Karpas-422 (cell line): Measurements from ENCODE around the gene CLDND2. TPM values are rescaled to one million over a fixed set of nuclear protein-coding genes. Genes with fewer than 3 reads are reported as not detected.

Source experiments
- DNase-seq: peaks from one replicate; pipeline ENCODE4 v3.0.0-alpha.2; 2015
- H2AFZ ChIP-seq: fragments of 200-600 bp; sonication (generic); 2 replicates; pipeline ENCODE4 v1.6.1; 2014; ENCODE audit warnings: antibody characterized with exemption, low read length, mixed read lengths
- H3K27ac ChIP-seq: fragments of 200-600 bp; sonication (generic); 2 replicates; pipeline ENCODE4 v1.5.1; 2014; ENCODE audit warnings: mild to moderate bottlenecking, low read length, moderate library complexity
- H3K27me3 ChIP-seq: fragments of 200-600 bp; sonication (generic); 2 replicates; pipeline ENCODE4 v1.6.1; 2014; ENCODE audit warnings: low read length, mixed read lengths
- H3K36me3 ChIP-seq: fragments of 200-600 bp; sonication (generic); 2 replicates; pipeline ENCODE4 v1.6.1; 2014; ENCODE audit warnings: low read length, mixed read lengths; ENCODE audit not compliant: insufficient read depth
- H3K4me1 ChIP-seq: fragments of 200-600 bp; sonication (generic); 2 replicates; pipeline ENCODE4 v1.6.1; 2014; ENCODE audit warnings: mild to moderate bottlenecking, low read length, mixed read lengths
- H3K4me2 ChIP-seq: fragments of 200-600 bp; sonication (generic); 2 replicates; pipeline ENCODE4 v1.6.1; 2014; ENCODE audit warnings: low read length, low read depth, mild to moderate bottlenecking; ENCODE audit not compliant: poor library complexity, severe bottlenecking
- H3K4me3 ChIP-seq: fragments of 200-600 bp; sonication (generic); 2 replicates; pipeline ENCODE4 v1.5.1; 2014; ENCODE audit warnings: mild to moderate bottlenecking, antibody characterized with exemption, low read length, mixed read lengths
- H3K79me2 ChIP-seq: fragments of 200-600 bp; sonication (generic); 2 replicates; pipeline ENCODE4 v1.6.1; 2014; ENCODE audit warnings: mild to moderate bottlenecking, low read length, mixed read lengths
- H3K9ac ChIP-seq: fragments of 200-600 bp; sonication (generic); 2 replicates; pipeline ENCODE4 v1.6.0; 2014; ENCODE audit warnings: low read length
- H3K9me2 ChIP-seq: fragments of 200-600 bp; sonication (generic), shearing (Covaris generic); replicated peaks from 2 replicates; pipeline ENCODE4 v1.6.0; 2014; ENCODE audit warnings: mild to moderate bottlenecking, low read length, moderate library complexity; ENCODE audit not compliant: insufficient read depth
- H3K9me3 ChIP-seq: fragments of 300-700, 200-600 bp; sonication (generic); 2 replicates; pipeline ENCODE4 v1.6.1; 2014; ENCODE audit warnings: low read length, mixed read lengths
- H4K20me1 ChIP-seq: fragments of 200-600 bp; sonication (generic); 2 replicates; pipeline ENCODE4 v1.6.1; 2014; ENCODE audit warnings: mild to moderate bottlenecking, antibody characterized with exemption, low read length, low read depth; ENCODE audit not compliant: insufficient read depth
- total RNA-seq: library from RNA; depleted of rRNA; stranded (reverse); fragments of >200 nt; shearing (Covaris generic); gene quantifications from 2 replicates; pipeline ENCODE4 v1.2.3, GENCODE V29; 2014; ENCODE audit warnings: low replicate concordance

Gene CLDND2
- total RNA-seq, 1 experiment from 2014 or later, result not detected

GRCh38 chr19:51342631-51343569 is 25.9 kb downstream of the CLDND2 start:
- no peaks in the 10 kb centered on the region for H3K9me3 ChIP-seq
- no peaks in the 10 kb centered on the region for H3K9me2 ChIP-seq
- no peak overlapping the region for H3K4me3 ChIP-seq
- H2AFZ ChIP-seq, result no peak overlapping the region
- H3K4me1 ChIP-seq, result peaks cover 44% of the 10 kb centered on the region
- H3K4me2 ChIP-seq, result peak overlapping the region; percentile 40
- H3K9ac ChIP-seq, result no peak overlapping the region
- no peaks in the 10 kb centered on the region for H3K27me3 ChIP-seq
- H3K79me2 ChIP-seq, result no peaks in the 10 kb centered on the region
- no peak overlapping the region for H3K27ac ChIP-seq
- peak; percentile 54 for DNase-seq
- no peaks in the 10 kb centered on the region for H4K20me1 ChIP-seq
- H3K36me3 ChIP-seq, result peaks cover 8% of the 10 kb centered on the region; the same call in 1 of the 2 replicates

DNA sequence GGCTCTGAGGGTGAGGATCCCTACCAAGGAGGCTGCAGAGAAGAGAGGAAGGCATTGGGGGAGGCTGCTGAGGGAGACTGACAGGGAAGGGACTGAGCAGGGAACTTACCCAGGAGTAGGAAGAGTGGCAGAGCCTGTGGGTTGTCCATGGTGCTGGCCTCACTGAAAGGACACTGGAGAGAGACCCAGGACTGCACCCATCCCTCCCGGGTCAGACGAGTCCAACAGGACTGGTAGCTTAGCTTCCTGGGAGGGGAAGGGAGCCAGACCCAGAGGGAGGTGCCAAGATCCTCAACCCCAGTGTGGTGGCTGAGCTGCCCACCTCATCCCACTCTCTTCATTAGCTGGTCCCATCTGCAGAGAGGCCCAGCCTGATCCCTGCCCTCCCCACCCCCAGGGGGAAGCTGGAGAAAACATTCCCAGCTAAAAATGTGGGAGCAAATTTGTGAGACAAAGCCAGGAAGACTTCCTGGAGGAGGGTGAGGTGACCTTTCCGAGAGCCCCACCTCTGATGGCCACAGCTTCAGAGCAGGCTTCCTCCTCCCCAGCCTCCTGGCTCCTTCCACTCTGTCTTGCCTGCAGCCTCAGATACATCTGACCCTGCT is 26.7 kb downstream of the CLDND2 start, which contains the start of gene VSIG10L:
Gene VSIG10L (minus strand): TSS at position 164 of the 605 bp plus-strand sequence. CDS start 15 bp downstream, at position 149.
- Histone ChIP-seq H3K27ac (no peak within 1 kb of the TSS), H3K9me2 (no peaks in the 10 kb centered on the region), H3K27me3 (no peaks in the 10 kb centered on the region), H3K36me3 (peaks cover 4% of the 10 kb centered on the region; the same call in 1 of the 2 replicates), H3K9me3 (no peaks in the 10 kb centered on the region), H3K9ac (no peak within 1 kb of the TSS), H3K4me1 (peaks cover 44% of the 10 kb centered on the region), H3K4me2 (no peak within 1 kb of the TSS), H3K4me3 (no peak within 1 kb of the TSS), H3K79me2 (no peaks in the 10 kb centered on the region), H4K20me1 (no peaks in the 10 kb centered on the region), H2AFZ (no peak within 1 kb of the TSS)
- peak; percentile 55 for DNase-seq

DNA sequence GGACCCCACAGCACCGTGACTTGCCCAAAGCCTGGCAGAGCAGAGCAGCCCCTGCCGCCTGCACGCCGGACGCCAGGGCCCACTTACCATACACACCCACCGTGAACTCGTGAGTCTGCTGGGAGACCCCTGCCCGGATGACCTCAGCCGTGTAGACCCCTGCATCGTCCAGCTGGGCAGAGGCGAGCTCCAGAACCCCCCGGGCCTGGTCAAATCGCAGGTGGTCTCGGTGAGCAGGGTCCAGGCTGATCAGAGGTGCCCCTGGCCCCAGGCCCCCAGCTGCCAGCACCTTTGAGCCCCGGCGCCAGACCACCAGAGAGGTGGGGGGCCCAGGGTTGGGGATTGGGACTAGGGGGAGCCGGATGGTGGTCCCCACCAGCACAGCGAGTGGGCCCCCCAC is 27.7 kb downstream of the CLDND2 start:
- no peak for DNase-seq
- no peaks in the 10 kb centered on the region for H3K79me2 ChIP-seq
- H3K36me3 ChIP-seq, result no peaks in the 10 kb centered on the region; the same call in 1 of the 2 replicates
- no peak overlapping the region for H3K4me3 ChIP-seq
- no peak overlapping the region for H3K27ac ChIP-seq
- H2AFZ ChIP-seq, result no peak overlapping the region
- no peaks in the 10 kb centered on the region for H4K20me1 ChIP-seq
- no peaks in the 10 kb centered on the region for H3K9me3 ChIP-seq
- no peak overlapping the region for H3K9ac ChIP-seq
- no peak overlapping the region for H3K4me2 ChIP-seq
- no peaks in the 10 kb centered on the region for H3K27me3 ChIP-seq
- peaks cover 44% of the 10 kb centered on the region for H3K4me1 ChIP-seq
- H3K9me2 ChIP-seq, result no peaks in the 10 kb centered on the region

DNA sequence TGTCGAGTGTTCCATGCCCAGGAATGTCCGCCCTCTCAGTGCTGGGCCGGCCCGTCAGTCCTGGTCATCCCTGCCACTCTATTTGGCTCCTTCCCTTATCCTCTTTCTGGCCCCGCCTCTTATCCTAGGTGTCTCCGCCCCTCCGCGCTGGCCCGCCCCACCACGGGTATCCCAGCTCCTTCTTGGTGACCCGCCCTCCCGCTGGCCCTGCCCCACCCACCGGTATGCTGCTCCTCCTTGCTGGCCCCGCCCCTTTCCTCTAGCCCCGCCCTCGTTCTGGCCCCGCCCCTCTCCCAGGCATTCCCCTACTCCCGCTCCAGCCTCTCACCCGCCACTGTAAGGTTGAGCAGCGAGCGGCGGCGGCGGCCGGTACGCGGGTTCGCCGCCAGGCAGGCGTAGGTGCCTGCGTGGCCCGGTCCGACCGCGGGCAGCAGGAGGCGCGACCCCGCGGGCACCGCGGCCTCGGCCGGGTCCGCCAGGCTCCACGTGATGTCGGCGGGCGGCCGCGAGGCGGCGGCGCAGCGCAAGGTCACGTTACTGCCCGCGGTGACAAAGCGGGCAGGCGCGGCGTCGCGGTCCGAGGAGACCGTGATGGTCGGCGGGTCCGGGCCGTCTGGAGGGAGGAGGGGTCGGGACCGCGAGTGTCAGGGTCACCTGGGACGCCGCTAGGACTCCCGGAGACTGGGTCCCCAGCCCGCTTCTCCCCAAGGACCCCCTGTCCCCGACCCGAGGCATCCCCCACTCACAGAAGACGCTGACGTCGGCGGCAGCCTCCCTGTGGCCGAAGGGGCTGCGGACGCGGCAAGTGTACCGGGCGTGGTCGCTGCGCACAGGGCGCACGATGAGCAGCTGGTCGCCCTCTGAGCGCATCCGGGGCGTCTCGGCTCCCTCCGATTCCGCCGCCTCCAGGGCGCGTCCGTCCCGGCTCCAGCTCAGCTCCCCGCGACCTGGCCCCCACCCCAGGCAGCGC is 28.8 kb downstream of the CLDND2 start:
- peak overlapping the region; percentile 67; the same call in 1 of the 2 replicates for H3K9ac ChIP-seq
- H2AFZ ChIP-seq, result no peak overlapping the region
- H3K79me2 ChIP-seq, result no peaks in the 10 kb centered on the region
- no peaks in the 10 kb centered on the region for H4K20me1 ChIP-seq
- H3K36me3 ChIP-seq, result no peaks in the 10 kb centered on the region
- no peaks in the 10 kb centered on the region for H3K27me3 ChIP-seq
- H3K4me1 ChIP-seq, result peaks cover 38% of the 10 kb centered on the region
- H3K4me3 ChIP-seq, result peak overlapping the region; percentile 66; the same call in 1 of the 2 replicates
- peak; percentile 97 for DNase-seq
- peak overlapping the region; percentile 65 for H3K4me2 ChIP-seq
- no peak overlapping the region for H3K27ac ChIP-seq
- H3K9me3 ChIP-seq, result no peaks in the 10 kb centered on the region
- no peaks in the 10 kb centered on the region for H3K9me2 ChIP-seq

DNA sequence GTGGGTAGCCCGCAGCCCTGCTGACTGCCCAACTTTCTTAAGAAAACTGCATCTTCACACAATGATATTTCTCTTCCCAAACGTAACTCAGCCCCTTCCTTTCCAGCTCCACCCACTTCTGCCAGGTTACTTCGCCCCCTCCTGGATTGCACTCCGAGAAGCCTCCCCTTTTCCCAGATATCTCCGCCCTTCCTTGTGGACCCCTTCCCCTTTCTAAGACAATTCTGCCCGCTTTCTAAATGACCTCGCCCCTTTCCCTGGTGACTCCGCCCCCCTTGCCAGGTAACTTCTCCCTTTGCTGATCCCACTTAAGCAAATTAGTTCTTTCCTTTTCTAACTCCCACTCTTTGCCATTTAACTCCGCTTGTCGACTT is 29.5 kb downstream of the CLDND2 start:
- H3K27ac ChIP-seq, result no peak overlapping the region
- H4K20me1 ChIP-seq, result no peaks in the 10 kb centered on the region
- H2AFZ ChIP-seq, result peak overlapping the region; percentile 50; the same call in 1 of the 2 replicates
- H3K9me3 ChIP-seq, result no peaks in the 10 kb centered on the region
- H3K36me3 ChIP-seq, result no peaks in the 10 kb centered on the region
- no peak for DNase-seq
- H3K4me3 ChIP-seq, result peak overlapping the region; percentile 66
- H3K9me2 ChIP-seq, result no peaks in the 10 kb centered on the region
- no peaks in the 10 kb centered on the region for H3K27me3 ChIP-seq
- no peaks in the 10 kb centered on the region for H3K79me2 ChIP-seq
- H3K9ac ChIP-seq, result peak overlapping the region; percentile 67
- H3K4me2 ChIP-seq, result peak overlapping the region; percentile 65
- peaks cover 33% of the 10 kb centered on the region for H3K4me1 ChIP-seq

GRCh38 chr19:51338563-51339312 is 30.1 kb downstream of the CLDND2 start:
- Histone ChIP-seq H2AFZ (peak overlapping the region; percentile 50), H4K20me1 (no peaks in the 10 kb centered on the region), H3K4me2 (peak overlapping the region; percentile 65), H3K27me3 (no peaks in the 10 kb centered on the region), H3K9me2 (no peaks in the 10 kb centered on the region), H3K4me1 (peaks cover 31% of the 10 kb centered on the region), H3K27ac (peak overlapping the region; percentile 30; the same call in 1 of the 2 replicates), H3K9me3 (no peaks in the 10 kb centered on the region), H3K79me2 (no peaks in the 10 kb centered on the region), H3K9ac (peak overlapping the region; percentile 67), H3K36me3 (no peaks in the 10 kb centered on the region), H3K4me3 (peak overlapping the region; percentile 66)
- peak; percentile 97 for DNase-seq

DNA sequence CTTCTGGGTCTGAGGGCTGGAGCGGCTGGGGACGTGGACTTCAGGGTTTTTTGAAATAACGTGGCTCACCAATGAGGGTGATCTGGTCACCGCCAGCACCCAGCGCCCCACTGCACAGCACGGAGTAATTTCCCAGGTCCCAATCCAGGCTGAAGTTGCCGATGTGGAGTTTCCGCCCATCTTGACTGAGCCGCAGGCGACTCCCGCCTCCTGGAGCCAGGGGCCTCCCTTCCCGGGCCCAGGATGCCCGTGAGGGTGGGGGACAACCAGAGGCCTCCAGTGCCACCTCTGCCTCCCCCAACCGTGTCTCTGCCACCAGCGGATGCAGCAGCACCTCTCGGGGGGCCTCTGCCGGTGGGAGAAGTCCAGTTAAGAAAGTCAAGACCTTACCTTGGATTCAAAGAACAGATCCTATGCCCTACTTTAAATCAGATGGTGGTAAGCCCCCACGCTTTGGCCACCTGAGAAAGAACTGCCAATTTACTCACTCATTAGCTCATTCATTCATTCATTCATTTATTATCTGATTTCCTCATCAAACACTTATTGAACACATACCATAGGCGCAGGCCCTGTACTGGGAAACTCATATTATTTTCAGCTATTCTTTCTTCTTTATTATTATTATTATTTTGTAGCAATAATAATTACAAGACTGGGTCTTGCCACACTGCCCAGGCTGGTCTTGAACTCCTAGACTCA is 30.8 kb downstream of the CLDND2 start:
- Histone ChIP-seq H3K4me2 (peak overlapping the region; percentile 65), H3K9me2 (no peaks in the 10 kb centered on the region), H3K36me3 (no peaks in the 10 kb centered on the region), H3K4me3 (peak overlapping the region; percentile 66), H3K9ac (peak overlapping the region; percentile 67), H3K9me3 (no peaks in the 10 kb centered on the region), H2AFZ (peak overlapping the region; percentile 50; the same call in 1 of the 2 replicates), H3K79me2 (peaks cover 4% of the 10 kb centered on the region; the same call in 1 of the 2 replicates), H4K20me1 (no peaks in the 10 kb centered on the region), H3K27me3 (no peaks in the 10 kb centered on the region), H3K27ac (peak overlapping the region; percentile 30; the same call in 1 of the 2 replicates), H3K4me1 (peaks cover 30% of the 10 kb centered on the region)
- no peak for DNase-seq
